ENCODE data around the gene PDGFC.

The PDGFC gene

GRCh38 chr4:156888762-156889161, 82.8 kb downstream of the PDGFC start:
- TF ChIP-seq GATA2 (IDR thresholded peaks at IDR 0.05; ENCODE audit: low read depth, low read length), result no peak
- no peak for TF ChIP-seq GATA3 (IDR thresholded peaks at IDR 0.05; ENCODE audit: low read depth, low read length)

GRCh38 chr4:156886481-156886880, 85.1 kb downstream of the PDGFC start:
- TF ChIP-seq GATA3 (IDR thresholded peaks at IDR 0.05; ENCODE audit: low read depth, low read length), result no peak
- no peak for TF ChIP-seq GATA2 (IDR thresholded peaks at IDR 0.05; ENCODE audit: low read depth, low read length)

DNA sequence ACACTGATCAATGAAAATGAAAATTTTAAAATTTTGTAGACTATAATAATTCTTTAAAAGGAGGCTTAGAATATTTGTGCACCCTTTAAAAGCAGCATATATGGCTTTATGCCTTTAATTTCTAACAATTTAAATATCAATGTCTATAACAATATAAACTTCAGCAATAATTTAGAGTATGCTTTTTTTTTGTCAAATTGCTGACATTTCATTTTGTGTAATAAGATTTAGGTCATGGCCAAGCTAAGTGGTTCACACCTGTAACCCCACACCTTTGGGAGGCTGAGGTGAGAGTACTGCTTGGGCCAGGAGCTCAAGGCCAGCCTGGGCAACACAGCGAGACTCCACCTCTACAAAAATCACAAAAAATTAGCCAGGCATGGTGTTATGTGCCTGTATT, 86.2 kb downstream of the PDGFC start:
- TF ChIP-seq GATA3 (IDR thresholded peaks at IDR 0.05; ENCODE audit: low read depth, low read length) (no peak), GATA2 (IDR thresholded peaks at IDR 0.05; ENCODE audit: low read depth, low read length) (no peak)

GRCh38 chr4:156884183-156884582, 87.4 kb downstream of the PDGFC start:
- no peak for TF ChIP-seq GATA3 (IDR thresholded peaks at IDR 0.05; ENCODE audit: low read depth, low read length)
- no peak for TF ChIP-seq GATA2 (IDR thresholded peaks at IDR 0.05; ENCODE audit: low read depth, low read length)

- TF ChIP-seq GATA2 (IDR thresholded peaks at IDR 0.05; ENCODE audit: low read depth, low read length), result no peak
- TF ChIP-seq GATA3 (IDR thresholded peaks at IDR 0.05; ENCODE audit: low read depth, low read length), result no peak
Observed at GRCh38 chr4:156875704-156876103, 95.9 kb downstream of the PDGFC start.

DNA sequence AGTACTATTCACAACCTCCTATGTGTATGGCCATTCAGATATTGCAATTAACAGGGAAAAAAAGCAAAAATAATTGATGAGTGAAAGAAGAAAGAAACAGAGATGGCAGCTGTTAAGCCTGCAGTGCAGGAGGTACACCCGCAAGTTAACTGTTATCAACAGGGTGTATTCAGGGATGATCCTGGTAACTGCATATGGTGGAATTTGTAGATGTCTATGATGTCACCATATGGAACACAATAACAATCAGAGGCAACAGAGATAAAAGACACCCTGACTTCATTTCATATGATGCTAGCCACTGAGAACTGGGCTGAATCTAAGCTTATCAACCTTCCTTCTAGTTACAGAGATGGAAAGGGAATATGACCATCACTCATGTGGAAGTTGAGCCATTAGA, 96.5 kb downstream of the PDGFC start:
- TF ChIP-seq GATA3 (IDR thresholded peaks at IDR 0.05; ENCODE audit: low read depth, low read length) (no peak), GATA2 (IDR thresholded peaks at IDR 0.05; ENCODE audit: low read depth, low read length) (no peak)

- TF ChIP-seq GATA3 (IDR thresholded peaks at IDR 0.05; ENCODE audit: low read depth, low read length) (no peak), GATA2 (IDR thresholded peaks at IDR 0.05; ENCODE audit: low read depth, low read length) (no peak)
Observed at GRCh38 chr4:156873799-156874198, 97.8 kb downstream of the PDGFC start.

GRCh38 chr4:156870861-156871260, 100.7 kb downstream of the PDGFC start:
- TF ChIP-seq GATA2 (IDR thresholded peaks at IDR 0.05; ENCODE audit: low read depth, low read length) (no peak), GATA3 (IDR thresholded peaks at IDR 0.05; ENCODE audit: low read depth, low read length) (no peak)

GRCh38 chr4:156870131-156870530, 101.5 kb downstream of the PDGFC start:
- TF ChIP-seq GATA2 (IDR thresholded peaks at IDR 0.05; ENCODE audit: low read depth, low read length), result no peak
- no peak for TF ChIP-seq GATA3 (IDR thresholded peaks at IDR 0.05; ENCODE audit: low read depth, low read length)

DNA sequence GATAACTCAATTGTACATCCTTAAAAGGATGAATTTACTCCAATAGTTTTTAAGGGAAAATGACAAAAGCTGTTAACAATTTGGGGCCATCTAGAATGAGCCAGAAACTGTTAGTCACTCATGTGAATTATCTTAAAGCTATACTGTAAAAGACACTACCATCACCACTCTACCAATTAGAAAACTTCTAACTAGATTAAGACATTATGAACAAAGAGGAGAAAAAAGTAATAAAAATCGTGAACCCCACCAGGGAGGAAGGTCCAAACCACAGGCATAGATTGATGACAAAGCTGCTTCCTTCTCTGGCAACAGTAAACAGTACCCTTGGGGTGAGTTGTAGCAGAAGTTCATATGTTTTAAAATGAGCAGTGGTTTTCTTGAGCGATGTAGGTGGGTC, 106.1 kb downstream of the PDGFC start:
- TF ChIP-seq GATA2 (IDR thresholded peaks at IDR 0.05; ENCODE audit: low read depth, low read length) (no peak), GATA3 (IDR thresholded peaks at IDR 0.05; ENCODE audit: low read depth, low read length) (no peak)

DNA sequence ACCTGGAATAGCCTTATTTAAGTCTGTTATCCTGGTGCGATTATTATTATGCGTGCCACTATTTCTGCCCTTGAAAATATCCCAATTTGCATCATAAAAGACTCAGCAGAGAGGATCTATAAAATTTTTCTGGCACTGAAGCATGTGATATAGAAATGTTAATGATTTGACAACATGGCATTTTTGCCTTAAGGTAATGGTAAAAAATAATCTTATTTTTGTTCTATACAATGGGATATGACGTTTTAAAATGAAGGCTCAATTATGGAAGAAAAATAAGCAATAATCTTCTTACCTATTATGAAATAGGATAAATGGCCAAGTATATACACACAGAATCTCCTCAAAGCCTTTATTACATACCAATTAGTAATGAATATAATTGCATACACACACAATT, 113.5 kb downstream of the PDGFC start:
- TF ChIP-seq GATA3 (IDR thresholded peaks at IDR 0.05; ENCODE audit: low read depth, low read length), result no peak
- no peak for TF ChIP-seq GATA2 (IDR thresholded peaks at IDR 0.05; ENCODE audit: low read depth, low read length)

DNA sequence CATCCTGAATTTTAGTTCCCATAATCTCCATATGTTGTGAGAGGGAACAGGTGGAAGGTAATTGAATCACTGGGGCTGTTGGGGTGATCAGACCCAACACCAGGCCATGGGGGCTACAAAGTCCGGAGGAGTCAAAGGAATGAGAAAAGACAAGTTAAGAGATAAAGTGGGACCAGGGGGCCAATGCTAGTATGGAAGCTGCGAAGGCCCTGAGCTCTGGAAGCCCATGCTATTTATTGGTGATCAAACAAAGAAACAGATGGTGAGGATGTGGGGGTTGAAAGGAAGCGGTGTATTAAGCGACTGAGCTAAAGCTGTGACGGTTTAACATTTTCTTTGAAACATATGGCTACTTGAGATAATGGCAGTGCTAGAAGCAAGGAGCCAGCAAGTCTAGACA, 132.8 kb downstream of the PDGFC start:
- TF ChIP-seq GATA2 (IDR thresholded peaks at IDR 0.05; ENCODE audit: low read depth, low read length) (no peak), GATA3 (IDR thresholded peaks at IDR 0.05; ENCODE audit: low read depth, low read length) (no peak)

DNA sequence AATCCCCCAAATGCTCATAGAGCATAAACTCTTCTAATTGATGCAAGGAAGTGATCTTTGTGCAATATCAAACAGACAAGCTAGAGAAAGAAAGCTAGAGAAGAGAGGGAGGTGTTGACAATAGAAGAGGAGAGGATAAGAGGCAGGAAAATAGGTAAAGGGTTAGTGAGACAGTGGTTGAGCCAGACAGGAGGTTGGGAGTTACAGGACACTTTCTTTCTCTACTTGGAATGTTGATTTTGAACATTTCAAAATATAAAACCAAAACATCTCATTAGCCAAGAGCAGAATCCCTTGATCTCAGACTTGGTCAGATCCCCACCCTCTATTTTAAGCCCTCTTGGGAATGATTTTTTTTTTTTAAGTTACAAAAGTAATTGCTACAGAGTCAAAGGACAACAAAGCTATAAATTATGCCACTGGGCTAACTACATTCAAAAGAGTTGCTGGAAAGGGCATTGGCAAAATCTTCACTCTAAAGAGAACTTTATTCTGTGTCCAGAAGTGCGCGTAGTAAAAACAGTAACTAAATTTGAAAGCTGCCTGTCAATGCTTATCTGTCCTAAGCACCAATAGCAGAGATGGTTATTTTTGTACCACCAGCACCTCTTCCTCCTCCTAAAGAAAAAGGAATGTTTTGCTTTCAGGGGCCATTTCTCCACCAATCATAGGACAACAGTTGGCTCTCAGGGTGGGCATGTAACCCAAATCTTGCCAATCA, 133.8 kb downstream of the PDGFC start:
- no peak for TF ChIP-seq GATA2 (IDR thresholded peaks at IDR 0.05; ENCODE audit: low read depth, low read length)
- no peak for TF ChIP-seq GATA3 (IDR thresholded peaks at IDR 0.05; ENCODE audit: low read depth, low read length)

DNA sequence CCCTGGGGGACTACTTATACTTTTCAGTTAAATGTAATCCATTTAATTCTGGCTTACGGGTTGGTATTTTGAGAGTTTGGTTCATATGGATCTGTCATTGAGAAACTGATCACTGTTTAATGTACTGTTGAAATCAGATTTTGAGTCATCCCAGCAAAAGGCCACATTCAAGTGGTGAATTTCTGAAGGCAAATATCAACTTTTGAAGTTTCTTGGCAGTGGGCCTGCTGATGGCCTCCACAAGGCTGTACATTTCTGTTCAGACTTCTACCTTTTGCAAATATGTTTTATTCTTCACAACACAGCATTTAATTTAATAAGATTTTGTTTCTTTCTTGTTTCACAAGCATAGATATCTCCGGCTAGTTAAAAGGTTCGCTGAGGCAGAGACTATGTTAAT, 138.7 kb downstream of the PDGFC start:
- TF ChIP-seq GATA3 (IDR thresholded peaks at IDR 0.05; ENCODE audit: low read depth, low read length) (no peak), GATA2 (IDR thresholded peaks at IDR 0.05; ENCODE audit: low read depth, low read length) (no peak)

GRCh38 chr4:156830351-156830750, 141.2 kb downstream of the PDGFC start:
- no peak for TF ChIP-seq GATA3 (IDR thresholded peaks at IDR 0.05; ENCODE audit: low read depth, low read length)
- no peak for TF ChIP-seq GATA2 (IDR thresholded peaks at IDR 0.05; ENCODE audit: low read depth, low read length)
